Kidney (tissue), 14 donors: Measurements from ENCODE around the gene ANAPC4. TPM values are rescaled to one million over a fixed set of nuclear protein-coding genes. Genes with fewer than 3 reads are reported as not detected.

Experiments used
- DNase-seq, 5 donors: peaks; one replicate each; pipeline ENCODE4 v3.0.0-alpha.2; 2013 to 2020
- FAIRE-seq: peaks from 2 replicates; lab custom pipeline; 2012; peaks lifted over from hg19 to GRCh38; lab: Jason Lieb, UNC
- H3K27ac ChIP-seq, 2 donors: one replicate each; pipeline ENCODE4 v1.7.0; 2013; ENCODE audit warnings: low read depth in 2 of 2, low read length in 2 of 2, inconsistent platforms in 1 of 2
- H3K27me3 ChIP-seq: one replicate; pipeline ENCODE4 v1.7.1; 2013; ENCODE audit warnings: low read length, inconsistent platforms; ENCODE audit not compliant: control insufficient read depth, insufficient read depth
- H3K36me3 ChIP-seq, 3 donors: one replicate each; pipeline versions ENCODE4 v1.7.0 to v1.7.1; 2013; ENCODE audit warnings: low read length in 3 of 3, control low read depth in 1 of 3, inconsistent platforms in 1 of 3; ENCODE audit not compliant: insufficient read depth in 3 of 3, control insufficient read depth in 2 of 3
- H3K4me1 ChIP-seq, 3 donors: one replicate each; pipeline versions ENCODE4 v1.7.0 to v1.7.1; 2013; ENCODE audit warnings: low read length in 3 of 3, inconsistent platforms in 1 of 3, low read depth in 1 of 3; ENCODE audit not compliant: control insufficient read depth in 2 of 3, insufficient read depth in 2 of 3
- H3K4me3 ChIP-seq, 3 donors: one replicate each; pipeline versions ENCODE4 v1.7.0 to v1.8.1; 2013; ENCODE audit warnings: low read length in 3 of 3, control low read depth in 1 of 3, inconsistent platforms in 1 of 3
- H3K9ac ChIP-seq, 3 donors: one replicate each; pipeline versions ENCODE4 v1.7.0 to v1.7.1; 2013; ENCODE audit warnings: low read length in 3 of 3, control low read depth in 1 of 3, inconsistent platforms in 1 of 3
- H3K9me3 ChIP-seq, 3 donors: one replicate each; pipeline versions ENCODE4 v1.7.0 to v1.7.1; 2013; ENCODE audit warnings: low read length in 3 of 3, control low read depth in 1 of 3, inconsistent platforms in 1 of 3; ENCODE audit not compliant: control insufficient read depth in 2 of 3, insufficient read depth in 1 of 3
- CTCF ChIP-seq: IDR thresholded peaks from 3 replicates; pipeline ENCODE4 v1.5.1; 2012; ENCODE audit warnings: mild to moderate bottlenecking, moderate library complexity, borderline replicate concordance; ENCODE audit not compliant: insufficient read depth; ENCODE audit errors: extremely low read depth
- intact Hi-C: fragments of 100-400 bp; cut with DNase I; formaldehyde crosslinking; loops from one replicate; pipeline ENCODE4 v1.11.1; 2022
- polyA plus RNA-seq: library from polyadenylated mRNA; stranded (reverse); fragments of 350-450 nt; fragmentation: Illumina TruSeq; extraction: RNeasy Lipid Tissue Mini Kit (QIAGEN cat#74804); gene quantifications from one replicate; pipeline ENCODE4 v1.2.3, GENCODE V29; 2014; ENCODE audit warnings: low read depth, low replicate concordance; ENCODE audit not compliant: insufficient read depth
- total RNA-seq: library from RNA; stranded (reverse); fragmentation: NEBNext Ultra II Directional; extraction: Animal tissue kit (Norgen Biotek cat#: 25700); gene quantifications from one replicate; pipeline ENCODE4 v1.2.1, GENCODE V29; 2021
- donor health status: control.
- donor health status: control.
- donor health status: control.
- donor health status: control.
- donor health status: control.
- donor health status: DM: yes; HTN: yes; CAD: no.
- donor health status: Normal renal cell carcinoma (clear cell type).

Gene ANAPC4
- total and polyA plus RNA-seq, 2 donors from 2014 or later = 16.6 to 28.4 TPM

- no peak for TF ChIP-seq CTCF
Observed at GRCh38 chr4:25346913-25347312, 30.1 kb upstream of the ANAPC4 start.

GRCh38 chr4:25347473-25347872 is 29.6 kb upstream of the ANAPC4 start:
- intact Hi-C loops = no loop called here
- Histone ChIP-seq H3K9me3 (no peaks in the 10 kb centered on the region), H3K4me3 (no peak overlapping the region), H3K27me3 (no peaks in the 10 kb centered on the region), H3K27ac (no peak overlapping the region), H3K9ac (no peak overlapping the region), H3K4me1 (no peaks in the 10 kb centered on the region), H3K36me3 (peaks cover 0 to 2% (median 0%) of the 10 kb centered on the region in 3 donors)
- DNase-seq = peak in 2 of 5 donors; percentile 29 to 40
- no peak for FAIRE-seq
- no peak for TF ChIP-seq CTCF

More at GRCh38 chr4:25346913-25347312, 30.1 kb upstream of the ANAPC4 start:
- no peak for DNase-seq
- Histone ChIP-seq H3K4me3 (no peak overlapping the region), H3K9ac (no peak overlapping the region), H3K27me3 (no peaks in the 10 kb centered on the region), H3K36me3 (peaks cover 0 to under 1% (median 0%) of the 10 kb centered on the region in 3 donors), H3K4me1 (no peaks in the 10 kb centered on the region), H3K9me3 (no peaks in the 10 kb centered on the region), H3K27ac (no peak overlapping the region)
- FAIRE-seq = no peak
- intact Hi-C loops = no loop called here

GRCh38 chr4:25347971-25348370 is 29.1 kb upstream of the ANAPC4 start:
- intact Hi-C loops = no loop called here
- TF ChIP-seq CTCF = no peak
- Histone ChIP-seq H3K4me3 (no peak overlapping the region), H3K27ac (no peak overlapping the region), H3K9ac (no peak overlapping the region), H3K9me3 (no peaks in the 10 kb centered on the region), H3K4me1 (no peaks in the 10 kb centered on the region), H3K36me3 (peaks cover 0 to 2% (median 0%) of the 10 kb centered on the region in 3 donors), H3K27me3 (no peaks in the 10 kb centered on the region)
- DNase-seq = no peak
- peak; percentile 41 for FAIRE-seq

GRCh38 chr4:25350561-25350960 is 26.5 kb upstream of the ANAPC4 start:
- no peak for TF ChIP-seq CTCF
- Histone ChIP-seq H3K9me3 (no peaks in the 10 kb centered on the region), H3K4me3 (no peak overlapping the region), H3K36me3 (peaks cover 0 to 2% (median 0%) of the 10 kb centered on the region in 3 donors), H3K9ac (no peak overlapping the region), H3K4me1 (no peaks in the 10 kb centered on the region), H3K27me3 (no peaks in the 10 kb centered on the region), H3K27ac (no peak overlapping the region)
- DNase-seq = no peak
- intact Hi-C loops = no loop called here
- no peak for FAIRE-seq
